Measurements from ENCODE around the gene PHF2. TPM values are rescaled to one million over a fixed set of nuclear protein-coding genes. Genes with fewer than 3 reads are reported as not detected.

The PHF2 gene
- total and polyA plus RNA-seq, 2 experiments from 2014 or later = 4.3 to 11.8 TPM

DNA sequence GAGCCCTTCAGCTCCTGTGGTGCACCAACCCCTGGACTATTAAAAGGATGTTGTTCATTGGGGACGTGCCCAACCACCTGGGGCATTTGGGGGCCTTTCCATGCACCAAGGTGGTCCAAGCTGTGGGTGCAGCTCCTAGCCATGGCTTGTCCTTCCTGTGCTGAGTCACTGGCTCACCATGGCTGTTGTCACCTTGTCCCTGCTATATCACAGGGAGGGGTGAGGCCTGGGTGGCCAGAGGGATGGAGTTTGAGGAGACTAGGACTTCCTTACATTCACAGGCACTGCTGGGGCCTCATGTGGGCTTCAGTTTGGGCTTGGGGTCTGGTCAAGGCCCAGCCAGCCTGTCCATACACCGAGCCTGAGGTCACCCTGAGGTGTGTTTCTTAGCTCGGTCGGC lies 45.5 kb downstream of the PHF2 start:
- no peaks in the 10 kb centered on the region; the same call in 2 of the 3 replicates for H3K9me3 Mint-ChIP-seq
- Histone ChIP-seq H3K4me2 (no peak overlapping the region), H3K4me3 (no peak overlapping the region), H4K20me1 (replicated peaks; ENCODE audit: insufficient read depth) (no peaks in the 10 kb centered on the region), H3F3A (replicated peaks; ENCODE audit: low read depth) (peaks cover 8% of the 10 kb centered on the region; the same call in 1 of the 2 replicates), H3K9me2 (ENCODE audit: insufficient read depth) (peaks cover 15% of the 10 kb centered on the region; the same call in 1 of the 2 replicates), H3K27me3 (ENCODE audit: insufficient read depth) (no peaks in the 10 kb centered on the region), H3K79me2 (replicated peaks; ENCODE audit: insufficient read depth) (peaks cover 22% of the 10 kb centered on the region), H3K36me3 (ENCODE audit: insufficient read depth) (no peaks in the 10 kb centered on the region), H3K4me1 (ENCODE audit: insufficient read depth) (peaks cover 10% of the 10 kb centered on the region), H3K27ac (ENCODE audit: low read depth) (no peak overlapping the region), H2AFZ (no peak overlapping the region)
- H3K27ac Mint-ChIP-seq = no peak overlapping the region
- no peak for DNase-seq (ENCODE audit: low spot score)
- no peaks in the 10 kb centered on the region for H3K36me3 Mint-ChIP-seq (ENCODE audit: low read depth)
- ATAC-seq = no peak
- H3K27me3 Mint-ChIP-seq (ENCODE audit: insufficient read depth, low read depth, poor library complexity) = peaks cover 2% of the 10 kb centered on the region
- H3K4me1 Mint-ChIP-seq = peaks cover 15% of the 10 kb centered on the region
- H3K4me3 Mint-ChIP-seq = no peak overlapping the region
- TF ChIP-seq NANOG (IDR thresholded peaks at IDR 0.05; ENCODE audit: borderline replicate concordance) (no peak), CREB1 (CRISPR knock-in tag; IDR thresholded peaks at IDR 0.05; ENCODE audit: low read depth) (no peak)

GRCh38 chr9:93622691-93623090 lies 46.3 kb downstream of the PHF2 start:
- H3K9me3 Mint-ChIP-seq = peaks cover 4% of the 10 kb centered on the region
- TF ChIP-seq, protein P1, sequence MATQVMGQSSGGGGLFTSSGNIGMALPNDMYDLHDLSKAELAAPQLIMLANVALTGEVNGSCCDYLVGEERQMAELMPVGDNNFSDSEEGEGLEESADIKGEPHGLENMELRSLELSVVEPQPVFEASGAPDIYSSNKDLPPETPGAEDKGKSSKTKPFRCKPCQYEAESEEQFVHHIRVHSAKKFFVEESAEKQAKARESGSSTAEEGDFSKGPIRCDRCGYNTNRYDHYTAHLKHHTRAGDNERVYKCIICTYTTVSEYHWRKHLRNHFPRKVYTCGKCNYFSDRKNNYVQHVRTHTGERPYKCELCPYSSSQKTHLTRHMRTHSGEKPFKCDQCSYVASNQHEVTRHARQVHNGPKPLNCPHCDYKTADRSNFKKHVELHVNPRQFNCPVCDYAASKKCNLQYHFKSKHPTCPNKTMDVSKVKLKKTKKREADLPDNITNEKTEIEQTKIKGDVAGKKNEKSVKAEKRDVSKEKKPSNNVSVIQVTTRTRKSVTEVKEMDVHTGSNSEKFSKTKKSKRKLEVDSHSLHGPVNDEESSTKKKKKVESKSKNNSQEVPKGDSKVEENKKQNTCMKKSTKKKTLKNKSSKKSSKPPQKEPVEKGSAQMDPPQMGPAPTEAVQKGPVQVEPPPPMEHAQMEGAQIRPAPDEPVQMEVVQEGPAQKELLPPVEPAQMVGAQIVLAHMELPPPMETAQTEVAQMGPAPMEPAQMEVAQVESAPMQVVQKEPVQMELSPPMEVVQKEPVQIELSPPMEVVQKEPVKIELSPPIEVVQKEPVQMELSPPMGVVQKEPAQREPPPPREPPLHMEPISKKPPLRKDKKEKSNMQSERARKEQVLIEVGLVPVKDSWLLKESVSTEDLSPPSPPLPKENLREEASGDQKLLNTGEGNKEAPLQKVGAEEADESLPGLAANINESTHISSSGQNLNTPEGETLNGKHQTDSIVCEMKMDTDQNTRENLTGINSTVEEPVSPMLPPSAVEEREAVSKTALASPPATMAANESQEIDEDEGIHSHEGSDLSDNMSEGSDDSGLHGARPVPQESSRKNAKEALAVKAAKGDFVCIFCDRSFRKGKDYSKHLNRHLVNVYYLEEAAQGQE (IDR thresholded peaks at IDR 0.05; ENCODE audit: unreplicated experiment) = no peak
- TF ChIP-seq ZNF114 (CRISPR knock-in tag; IDR thresholded peaks at IDR 0.05) = no peak
- TF ChIP-seq CTCF (conservative IDR thresholded peaks at IDR 0.05; ENCODE audit: low read depth in 2 of 2) = no peak
- no peak for TF ChIP-seq ETS1 (IDR thresholded peaks at IDR 0.05)
- no peak overlapping the region for H3K4me2 ChIP-seq
- no peak overlapping the region for H3K4me3 Mint-ChIP-seq
- no peaks in the 10 kb centered on the region for H3K27me3 Mint-ChIP-seq (ENCODE audit: insufficient read depth, low read depth, poor library complexity)
- H3K4me1 Mint-ChIP-seq = peaks cover 8% of the 10 kb centered on the region
- H3K27ac ChIP-seq (ENCODE audit: low read depth) = no peak overlapping the region
- no peaks in the 10 kb centered on the region for H3K36me3 ChIP-seq (ENCODE audit: insufficient read depth)
- peaks cover 15% of the 10 kb centered on the region; the same call in 1 of the 2 replicates for H3K9me2 ChIP-seq (ENCODE audit: insufficient read depth)
- H3K27me3 ChIP-seq (ENCODE audit: insufficient read depth) = no peaks in the 10 kb centered on the region
- 0 out of 2 replicates have a peak, but pooled peaks cover 2% of the 10 kb centered on the region for H3F3A ChIP-seq (replicated peaks; ENCODE audit: low read depth)
- DNase-seq (ENCODE audit: low spot score) (no peak), ATAC-seq (no peak)
- no peaks in the 10 kb centered on the region for H4K20me1 ChIP-seq (replicated peaks; ENCODE audit: insufficient read depth)
- no peak overlapping the region for H2AFZ ChIP-seq
- H3K36me3 Mint-ChIP-seq (ENCODE audit: low read depth) = no peaks in the 10 kb centered on the region; the same call in 2 of the 3 replicates
- peaks cover 2% of the 10 kb centered on the region; the same call in 1 of the 2 replicates for H3K4me1 ChIP-seq (ENCODE audit: insufficient read depth)
- H3K79me2 ChIP-seq (replicated peaks; ENCODE audit: insufficient read depth) = peaks cover 27% of the 10 kb centered on the region
- no peak overlapping the region for H3K27ac Mint-ChIP-seq
- H3K4me3 ChIP-seq = no peak overlapping the region
